ENCODE measurements around the gene TINCR. TPM values are rescaled to one million over a fixed set of nuclear protein-coding genes. Genes with fewer than 3 reads are reported as not detected.

Gene TINCR
- total RNA-seq, 1 experiment from 2014 or later: 0.85 TPM

DNA sequence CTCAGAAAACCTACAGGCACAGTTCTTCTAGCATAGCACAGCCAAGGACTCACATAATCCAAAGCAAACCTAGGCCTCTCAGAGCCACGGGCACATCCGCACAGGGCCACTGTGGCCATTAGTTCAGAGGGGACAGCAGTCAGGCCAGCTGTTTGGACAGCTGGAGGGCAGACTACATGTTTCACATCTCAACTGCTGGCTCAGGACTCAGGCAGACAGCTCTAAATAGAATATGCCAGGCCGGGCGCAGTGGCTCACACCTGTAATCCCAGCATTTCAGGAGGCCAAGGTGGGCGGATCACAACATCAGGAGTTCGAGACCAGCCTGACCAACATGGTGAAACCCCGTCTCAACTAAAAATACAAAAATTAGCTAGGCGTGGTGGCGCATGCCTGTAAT is 28.0 kb upstream of the TINCR start:
- TF ChIP-seq, protein P1, sequence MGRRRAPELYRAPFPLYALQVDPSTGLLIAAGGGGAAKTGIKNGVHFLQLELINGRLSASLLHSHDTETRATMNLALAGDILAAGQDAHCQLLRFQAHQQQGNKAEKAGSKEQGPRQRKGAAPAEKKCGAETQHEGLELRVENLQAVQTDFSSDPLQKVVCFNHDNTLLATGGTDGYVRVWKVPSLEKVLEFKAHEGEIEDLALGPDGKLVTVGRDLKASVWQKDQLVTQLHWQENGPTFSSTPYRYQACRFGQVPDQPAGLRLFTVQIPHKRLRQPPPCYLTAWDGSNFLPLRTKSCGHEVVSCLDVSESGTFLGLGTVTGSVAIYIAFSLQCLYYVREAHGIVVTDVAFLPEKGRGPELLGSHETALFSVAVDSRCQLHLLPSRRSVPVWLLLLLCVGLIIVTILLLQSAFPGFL (CRISPR knock-in tag; IDR thresholded peaks at IDR 0.05; ENCODE audit: borderline replicate concordance): no peak
- TF ChIP-seq, protein P2, sequence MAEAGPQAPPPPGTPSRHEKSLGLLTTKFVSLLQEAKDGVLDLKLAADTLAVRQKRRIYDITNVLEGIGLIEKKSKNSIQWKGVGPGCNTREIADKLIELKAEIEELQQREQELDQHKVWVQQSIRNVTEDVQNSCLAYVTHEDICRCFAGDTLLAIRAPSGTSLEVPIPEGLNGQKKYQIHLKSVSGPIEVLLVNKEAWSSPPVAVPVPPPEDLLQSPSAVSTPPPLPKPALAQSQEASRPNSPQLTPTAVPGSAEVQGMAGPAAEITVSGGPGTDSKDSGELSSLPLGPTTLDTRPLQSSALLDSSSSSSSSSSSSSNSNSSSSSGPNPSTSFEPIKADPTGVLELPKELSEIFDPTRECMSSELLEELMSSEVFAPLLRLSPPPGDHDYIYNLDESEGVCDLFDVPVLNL (CRISPR knock-in tag; IDR thresholded peaks at IDR 0.05; ENCODE audit: borderline replicate concordance, low read depth): no peak
- TF ChIP-seq CREB1 (CRISPR knock-in tag; IDR thresholded peaks at IDR 0.05): no peak
- TF ChIP-seq, protein P3, sequence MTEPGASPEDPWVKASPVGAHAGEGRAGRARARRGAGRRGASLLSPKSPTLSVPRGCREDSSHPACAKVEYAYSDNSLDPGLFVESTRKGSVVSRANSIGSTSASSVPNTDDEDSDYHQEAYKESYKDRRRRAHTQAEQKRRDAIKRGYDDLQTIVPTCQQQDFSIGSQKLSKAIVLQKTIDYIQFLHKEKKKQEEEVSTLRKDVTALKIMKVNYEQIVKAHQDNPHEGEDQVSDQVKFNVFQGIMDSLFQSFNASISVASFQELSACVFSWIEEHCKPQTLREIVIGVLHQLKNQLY (CRISPR knock-in tag; IDR thresholded peaks at IDR 0.05): no peak
- no peak for TF ChIP-seq SOX15 (CRISPR knock-in tag; IDR thresholded peaks at IDR 0.05)
- TF ChIP-seq, protein P4, sequence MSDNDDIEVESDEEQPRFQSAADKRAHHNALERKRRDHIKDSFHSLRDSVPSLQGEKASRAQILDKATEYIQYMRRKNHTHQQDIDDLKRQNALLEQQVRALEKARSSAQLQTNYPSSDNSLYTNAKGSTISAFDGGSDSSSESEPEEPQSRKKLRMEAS (CRISPR knock-in tag; IDR thresholded peaks at IDR 0.05): no peak
- TF ChIP-seq, protein P5, sequence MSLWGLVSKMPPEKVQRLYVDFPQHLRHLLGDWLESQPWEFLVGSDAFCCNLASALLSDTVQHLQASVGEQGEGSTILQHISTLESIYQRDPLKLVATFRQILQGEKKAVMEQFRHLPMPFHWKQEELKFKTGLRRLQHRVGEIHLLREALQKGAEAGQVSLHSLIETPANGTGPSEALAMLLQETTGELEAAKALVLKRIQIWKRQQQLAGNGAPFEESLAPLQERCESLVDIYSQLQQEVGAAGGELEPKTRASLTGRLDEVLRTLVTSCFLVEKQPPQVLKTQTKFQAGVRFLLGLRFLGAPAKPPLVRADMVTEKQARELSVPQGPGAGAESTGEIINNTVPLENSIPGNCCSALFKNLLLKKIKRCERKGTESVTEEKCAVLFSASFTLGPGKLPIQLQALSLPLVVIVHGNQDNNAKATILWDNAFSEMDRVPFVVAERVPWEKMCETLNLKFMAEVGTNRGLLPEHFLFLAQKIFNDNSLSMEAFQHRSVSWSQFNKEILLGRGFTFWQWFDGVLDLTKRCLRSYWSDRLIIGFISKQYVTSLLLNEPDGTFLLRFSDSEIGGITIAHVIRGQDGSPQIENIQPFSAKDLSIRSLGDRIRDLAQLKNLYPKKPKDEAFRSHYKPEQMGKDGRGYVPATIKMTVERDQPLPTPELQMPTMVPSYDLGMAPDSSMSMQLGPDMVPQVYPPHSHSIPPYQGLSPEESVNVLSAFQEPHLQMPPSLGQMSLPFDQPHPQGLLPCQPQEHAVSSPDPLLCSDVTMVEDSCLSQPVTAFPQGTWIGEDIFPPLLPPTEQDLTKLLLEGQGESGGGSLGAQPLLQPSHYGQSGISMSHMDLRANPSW (CRISPR knock-in tag; conservative IDR thresholded peaks at IDR 0.05; ENCODE audit: low read depth): no peak
- TF ChIP-seq, protein P6, sequence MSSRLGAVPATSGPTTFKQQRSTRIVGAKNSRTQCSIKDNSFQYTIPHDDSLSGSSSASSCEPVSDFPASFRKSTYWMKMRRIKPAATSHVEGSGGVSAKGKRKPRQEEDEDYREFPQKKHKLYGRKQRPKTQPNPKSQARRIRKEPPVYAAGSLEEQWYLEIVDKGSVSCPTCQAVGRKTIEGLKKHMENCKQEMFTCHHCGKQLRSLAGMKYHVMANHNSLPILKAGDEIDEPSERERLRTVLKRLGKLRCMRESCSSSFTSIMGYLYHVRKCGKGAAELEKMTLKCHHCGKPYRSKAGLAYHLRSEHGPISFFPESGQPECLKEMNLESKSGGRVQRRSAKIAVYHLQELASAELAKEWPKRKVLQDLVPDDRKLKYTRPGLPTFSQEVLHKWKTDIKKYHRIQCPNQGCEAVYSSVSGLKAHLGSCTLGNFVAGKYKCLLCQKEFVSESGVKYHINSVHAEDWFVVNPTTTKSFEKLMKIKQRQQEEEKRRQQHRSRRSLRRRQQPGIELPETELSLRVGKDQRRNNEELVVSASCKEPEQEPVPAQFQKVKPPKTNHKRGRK (CRISPR knock-in tag; IDR thresholded peaks at IDR 0.05; ENCODE audit: borderline replicate concordance): no peak
- no peak for TF ChIP-seq ELF4 (CRISPR knock-in tag; IDR thresholded peaks at IDR 0.05; ENCODE audit: low read depth)
- no peak for TF ChIP-seq NFATC4 (CRISPR knock-in tag; IDR thresholded peaks at IDR 0.05)
- TF ChIP-seq EMX1 (CRISPR knock-in tag; IDR thresholded peaks at IDR 0.05): no peak
- no peak for TF ChIP-seq SP1 (CRISPR knock-in tag; conservative IDR thresholded peaks at IDR 0.05)
- TF ChIP-seq, protein P7, sequence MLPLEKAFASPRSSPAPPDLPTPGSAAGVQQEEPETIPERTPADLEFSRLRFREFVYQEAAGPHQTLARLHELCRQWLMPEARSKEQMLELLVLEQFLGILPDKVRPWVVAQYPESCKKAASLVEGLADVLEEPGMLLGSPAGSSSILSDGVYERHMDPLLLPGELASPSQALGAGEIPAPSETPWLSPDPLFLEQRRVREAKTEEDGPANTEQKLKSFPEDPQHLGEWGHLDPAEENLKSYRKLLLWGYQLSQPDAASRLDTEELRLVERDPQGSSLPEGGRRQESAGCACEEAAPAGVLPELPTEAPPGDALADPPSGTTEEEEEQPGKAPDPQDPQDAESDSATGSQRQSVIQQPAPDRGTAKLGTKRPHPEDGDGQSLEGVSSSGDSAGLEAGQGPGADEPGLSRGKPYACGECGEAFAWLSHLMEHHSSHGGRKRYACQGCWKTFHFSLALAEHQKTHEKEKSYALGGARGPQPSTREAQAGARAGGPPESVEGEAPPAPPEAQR (CRISPR knock-in tag; IDR thresholded peaks at IDR 0.05): no peak
- no peak for TF ChIP-seq PRRX2 (CRISPR knock-in tag; IDR thresholded peaks at IDR 0.05)
- TF ChIP-seq JAZF1 (CRISPR knock-in tag; IDR thresholded peaks at IDR 0.05): no peak
- TF ChIP-seq, protein P8, sequence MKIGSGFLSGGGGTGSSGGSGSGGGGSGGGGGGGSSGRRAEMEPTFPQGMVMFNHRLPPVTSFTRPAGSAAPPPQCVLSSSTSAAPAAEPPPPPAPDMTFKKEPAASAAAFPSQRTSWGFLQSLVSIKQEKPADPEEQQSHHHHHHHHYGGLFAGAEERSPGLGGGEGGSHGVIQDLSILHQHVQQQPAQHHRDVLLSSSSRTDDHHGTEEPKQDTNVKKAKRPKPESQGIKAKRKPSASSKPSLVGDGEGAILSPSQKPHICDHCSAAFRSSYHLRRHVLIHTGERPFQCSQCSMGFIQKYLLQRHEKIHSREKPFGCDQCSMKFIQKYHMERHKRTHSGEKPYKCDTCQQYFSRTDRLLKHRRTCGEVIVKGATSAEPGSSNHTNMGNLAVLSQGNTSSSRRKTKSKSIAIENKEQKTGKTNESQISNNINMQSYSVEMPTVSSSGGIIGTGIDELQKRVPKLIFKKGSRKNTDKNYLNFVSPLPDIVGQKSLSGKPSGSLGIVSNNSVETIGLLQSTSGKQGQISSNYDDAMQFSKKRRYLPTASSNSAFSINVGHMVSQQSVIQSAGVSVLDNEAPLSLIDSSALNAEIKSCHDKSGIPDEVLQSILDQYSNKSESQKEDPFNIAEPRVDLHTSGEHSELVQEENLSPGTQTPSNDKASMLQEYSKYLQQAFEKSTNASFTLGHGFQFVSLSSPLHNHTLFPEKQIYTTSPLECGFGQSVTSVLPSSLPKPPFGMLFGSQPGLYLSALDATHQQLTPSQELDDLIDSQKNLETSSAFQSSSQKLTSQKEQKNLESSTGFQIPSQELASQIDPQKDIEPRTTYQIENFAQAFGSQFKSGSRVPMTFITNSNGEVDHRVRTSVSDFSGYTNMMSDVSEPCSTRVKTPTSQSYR (CRISPR knock-in tag; IDR thresholded peaks at IDR 0.05): no peak
- Mint-ChIP-seq H3K9me3 (no peaks in the 10 kb centered on the region), H3K4me1 (no peaks in the 10 kb centered on the region), H3K4me3 (no peak overlapping the region), H3K36me3 (peaks cover 79% of the 10 kb centered on the region), H3K27me3 (ENCODE audit: low read depth) (no peaks in the 10 kb centered on the region; the same call in 1 of the 2 replicates), H3K27ac (no peak overlapping the region; the same call in 1 of the 2 replicates)
- ChIA-PET POLR2A (no interaction called here), CTCF (no interaction called here)
- DNase-seq (ENCODE audit: low spot score) (no peak), ATAC-seq (no peak)

Data from WTC11 (cell line).